ENCODE measurements around the gene CDH13. TPM values are rescaled to one million over a fixed set of nuclear protein-coding genes. Genes with fewer than 3 reads are reported as not detected.

Gene CDH13
- total and polyA plus RNA-seq, 9 of the 15 experiments (the other 6 are each of a cell fraction or from before 2014, with no cell fraction given) = 0.03 TPM; not detected in 8

DNA sequence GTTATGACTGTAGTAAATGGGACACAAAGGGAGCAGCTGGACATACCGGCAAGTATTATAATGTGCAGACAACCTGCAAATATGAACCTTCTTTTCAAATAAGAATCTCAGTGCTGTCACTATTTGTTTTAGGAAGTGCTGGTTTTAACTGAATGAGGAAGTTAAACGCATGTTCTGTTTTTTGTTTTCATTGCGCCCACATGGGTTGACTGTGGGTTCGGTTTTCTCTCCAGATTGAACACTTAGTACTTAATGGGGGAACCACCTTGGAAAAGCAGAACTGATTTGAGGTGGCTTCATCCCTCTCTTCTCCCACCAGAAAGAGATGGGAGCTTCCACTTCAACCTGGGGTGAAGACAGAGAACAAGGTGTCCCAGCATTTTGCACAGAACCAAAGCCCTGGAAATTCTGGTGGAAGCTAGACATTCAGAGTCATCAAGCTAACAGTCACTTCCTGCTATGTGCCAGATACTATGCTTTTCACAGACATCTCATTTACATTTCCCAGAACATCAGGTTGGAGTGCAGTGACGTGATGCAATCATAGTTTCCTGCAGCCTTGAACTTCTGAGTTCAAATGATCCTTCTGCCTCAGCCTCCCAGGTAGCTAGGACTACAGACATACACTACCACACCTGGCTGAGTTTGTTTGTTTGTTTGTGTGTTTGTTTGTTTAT lies 149.8 kb downstream of the CDH13 start:
- no TSS peak for BruUV-seq (replicated peaks)
- ChIA-PET POLR2A (interaction anchor here (0.6 kb wide), 1 partner anchor 175 kb away, joined by 3 read pairs; no protein-coding TSS in a partner anchor), CTCF (ENCODE audit: low intra/inter-chr PET ratio) (no interaction called here)
- Histone ChIP-seq H3K9me1 (ENCODE audit: control insufficient read depth, insufficient read depth, low read length) (no peaks in the 10 kb centered on the region), H3K9ac (ENCODE audit: insufficient read depth in 1 of 2, low read depth in 2 of 2, low read length in 2 of 2) (no peak overlapping the region), H4K20me1 (replicated peaks; ENCODE audit: control insufficient read depth, insufficient read depth, low read length) (no peaks in the 10 kb centered on the region), H3K27me3 (ENCODE audit: control insufficient read depth in 2 of 2, insufficient read depth in 2 of 2, low read length in 2 of 2) (no peaks in the 10 kb centered on the region), H3K79me2 (ENCODE audit: control insufficient read depth, insufficient read depth, low read length) (no peaks in the 10 kb centered on the region), H2AFZ (ENCODE audit: low read depth, low read length) (no peak overlapping the region), H3K27ac (ENCODE audit: extremely low read depth, low read depth, low read length) (no peak overlapping the region), H3K36me3 (ENCODE audit: control insufficient read depth, insufficient read depth, low read length) (no peaks in the 10 kb centered on the region), H3K4me2 (ENCODE audit: insufficient read depth, low read length) (no peak overlapping the region), H3K4me3 (no peak overlapping the region), H3K4me1 (replicated peaks in 1 of 2; ENCODE audit: control insufficient read depth in 2 of 2, insufficient read depth in 2 of 2, low read length in 2 of 2) (no peaks in the 10 kb centered on the region), H3K9me3 (replicated peaks; ENCODE audit: control insufficient read depth, insufficient read depth, low read depth, low read length) (no peaks in the 10 kb centered on the region)
- in situ Hi-C loops (cut with MboI) = no loop called here
- TF ChIP-seq, protein P1, sequence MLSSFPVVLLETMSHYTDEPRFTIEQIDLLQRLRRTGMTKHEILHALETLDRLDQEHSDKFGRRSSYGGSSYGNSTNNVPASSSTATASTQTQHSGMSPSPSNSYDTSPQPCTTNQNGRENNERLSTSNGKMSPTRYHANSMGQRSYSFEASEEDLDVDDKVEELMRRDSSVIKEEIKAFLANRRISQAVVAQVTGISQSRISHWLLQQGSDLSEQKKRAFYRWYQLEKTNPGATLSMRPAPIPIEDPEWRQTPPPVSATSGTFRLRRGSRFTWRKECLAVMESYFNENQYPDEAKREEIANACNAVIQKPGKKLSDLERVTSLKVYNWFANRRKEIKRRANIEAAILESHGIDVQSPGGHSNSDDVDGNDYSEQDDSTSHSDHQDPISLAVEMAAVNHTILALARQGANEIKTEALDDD (IDR thresholded peaks at IDR 0.05) = no peak
- TF ChIP-seq ZNF699 (CRISPR knock-in tag; IDR thresholded peaks at IDR 0.05; ENCODE audit: insufficient replicate concordance) (no peak), ZNF24 (IDR thresholded peaks at IDR 0.05) (no peak), ZNF23 (CRISPR knock-in tag; IDR thresholded peaks at IDR 0.05) (no peak), ZBTB1 (CRISPR knock-in tag; IDR thresholded peaks at IDR 0.05; ENCODE audit: borderline replicate concordance, low read depth) (no peak), ZNF311 (CRISPR knock-in tag; IDR thresholded peaks at IDR 0.05) (no peak), SMARCA5 (IDR thresholded peaks at IDR 0.05) (no peak), ZSCAN29 (IDR thresholded peaks at IDR 0.05) (no peak), HMG20A (CRISPR knock-in tag; conservative IDR thresholded peaks at IDR 0.05) (no peak), FOXO4 (CRISPR knock-in tag; IDR thresholded peaks at IDR 0.05) (no peak), RAD51 (IDR thresholded peaks at IDR 0.05; ENCODE audit: borderline replicate concordance, low read depth) (no peak), GATAD2B (IDR thresholded peaks at IDR 0.05; ENCODE audit: borderline replicate concordance) (no peak), ATF1 (CRISPR knock-in tag; IDR thresholded peaks at IDR 0.05) (no peak), ATF1 (tag; IDR thresholded peaks at IDR 0.05) (no peak), TAL1 (IDR thresholded peaks at IDR 0.05) (no peak), ZNF174 (CRISPR knock-in tag; IDR thresholded peaks at IDR 0.05) (no peak)
- TF ChIP-seq, protein P2, sequence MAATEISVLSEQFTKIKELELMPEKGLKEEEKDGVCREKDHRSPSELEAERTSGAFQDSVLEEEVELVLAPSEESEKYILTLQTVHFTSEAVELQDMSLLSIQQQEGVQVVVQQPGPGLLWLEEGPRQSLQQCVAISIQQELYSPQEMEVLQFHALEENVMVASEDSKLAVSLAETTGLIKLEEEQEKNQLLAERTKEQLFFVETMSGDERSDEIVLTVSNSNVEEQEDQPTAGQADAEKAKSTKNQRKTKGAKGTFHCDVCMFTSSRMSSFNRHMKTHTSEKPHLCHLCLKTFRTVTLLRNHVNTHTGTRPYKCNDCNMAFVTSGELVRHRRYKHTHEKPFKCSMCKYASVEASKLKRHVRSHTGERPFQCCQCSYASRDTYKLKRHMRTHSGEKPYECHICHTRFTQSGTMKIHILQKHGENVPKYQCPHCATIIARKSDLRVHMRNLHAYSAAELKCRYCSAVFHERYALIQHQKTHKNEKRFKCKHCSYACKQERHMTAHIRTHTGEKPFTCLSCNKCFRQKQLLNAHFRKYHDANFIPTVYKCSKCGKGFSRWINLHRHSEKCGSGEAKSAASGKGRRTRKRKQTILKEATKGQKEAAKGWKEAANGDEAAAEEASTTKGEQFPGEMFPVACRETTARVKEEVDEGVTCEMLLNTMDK (IDR thresholded peaks at IDR 0.05; ENCODE audit: borderline replicate concordance, insufficient read depth, low read depth, low read length, poor library complexity, severe bottlenecking) = no peak
- TF ChIP-seq, protein P3, sequence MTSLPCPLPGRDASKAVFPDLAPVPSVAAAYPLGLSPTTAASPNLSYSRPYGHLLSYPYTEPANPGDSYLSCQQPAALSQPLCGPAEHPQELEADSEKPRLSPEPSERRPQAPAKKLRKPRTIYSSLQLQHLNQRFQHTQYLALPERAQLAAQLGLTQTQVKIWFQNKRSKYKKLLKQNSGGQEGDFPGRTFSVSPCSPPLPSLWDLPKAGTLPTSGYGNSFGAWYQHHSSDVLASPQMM (CRISPR knock-in tag; IDR thresholded peaks at IDR 0.05) = no peak
- FAIRE-seq (no peak), ATAC-seq (no peak), DNase-seq (ENCODE audit: extremely low read depth in 1 of 4, low spot score in 3 of 4) (no peak)
- intact Hi-C loops (cut with micrococcal nuclease) = no loop called here
- WGBS (ENCODE audit: insufficient coverage, low coverage, missing lambda C conversion rate) = 0% methylated on average over 5 of the region's 5 CpGs

Data from K562 (cell line).